BJ (cell line): Measurements from ENCODE around the gene GNG14. TPM values are rescaled to one million over a fixed set of nuclear protein-coding genes. Genes with fewer than 3 reads are reported as not detected.
A peak's percentile ranks its signal among the peaks of the same experiment; 100 is the strongest.

Experiments
- CTCF ChIA-PET: fragments of 350-600 bp; formaldehyde crosslinking; extraction: SDS; loops from one replicate; lab custom pipeline; 2021; ENCODE audit warnings: antibody characterized with exemption, inconsistent platforms; lab: Yijun Ruan, JAX
- POLR2A ChIA-PET: fragments of 300-600 bp; sonication (Branson Sonifier 250); formaldehyde crosslinking; extraction: SDS; loops from one replicate; lab custom pipeline; 2021; ENCODE audit warnings: antibody characterized with exemption; lab: Charles Lee
- DNase-seq: peaks from one replicate; pipeline ENCODE4 v3.0.0-alpha.2; 2011; ENCODE audit warnings: low read depth
- H3K27me3 ChIP-seq: 2 replicates; pipeline ENCODE4 v1.6.0; 2011; ENCODE audit warnings: low read length; ENCODE audit not compliant: control insufficient read depth, insufficient read depth
- H3K36me3 ChIP-seq: 2 replicates; pipeline ENCODE4 v1.5.1; 2011; ENCODE audit warnings: low read length; ENCODE audit not compliant: control insufficient read depth, insufficient read depth
- H3K4me3 ChIP-seq: 2 replicates; pipeline ENCODE4 v1.5.1; 2011; ENCODE audit warnings: low read depth, mild to moderate bottlenecking, control low read depth, low read length
- polyA plus RNA-seq: library from polyadenylated mRNA; depleted of rRNA; stranded (reverse); fragments of >200 nt; gene quantifications from 2 replicates; pipeline ENCODE4 v1.2.3, GENCODE V29; 2011; rRNA removed
- small RNA-seq: library from RNA; depleted of rRNA; stranded (forward); fragments of <200 nt; gene quantifications from one replicate; pipeline ENCODE3, GENCODE V24; 2012; ENCODE audit warnings: low replicate concordance, low read depth; ENCODE audit not compliant: insufficient read length
- TF ChIP-seq, protein P1 (sequence below): IDR thresholded peaks from 2 replicates; pipeline ENCODE4 v1.5.1; 2011; ENCODE audit warnings: low read depth, mild to moderate bottlenecking, control low read depth, inconsistent platforms, low read length, moderate library complexity; ENCODE audit not compliant: insufficient read depth

The GNG14 gene
- polyA plus RNA-seq, 1 experiment = not detected

DNA sequence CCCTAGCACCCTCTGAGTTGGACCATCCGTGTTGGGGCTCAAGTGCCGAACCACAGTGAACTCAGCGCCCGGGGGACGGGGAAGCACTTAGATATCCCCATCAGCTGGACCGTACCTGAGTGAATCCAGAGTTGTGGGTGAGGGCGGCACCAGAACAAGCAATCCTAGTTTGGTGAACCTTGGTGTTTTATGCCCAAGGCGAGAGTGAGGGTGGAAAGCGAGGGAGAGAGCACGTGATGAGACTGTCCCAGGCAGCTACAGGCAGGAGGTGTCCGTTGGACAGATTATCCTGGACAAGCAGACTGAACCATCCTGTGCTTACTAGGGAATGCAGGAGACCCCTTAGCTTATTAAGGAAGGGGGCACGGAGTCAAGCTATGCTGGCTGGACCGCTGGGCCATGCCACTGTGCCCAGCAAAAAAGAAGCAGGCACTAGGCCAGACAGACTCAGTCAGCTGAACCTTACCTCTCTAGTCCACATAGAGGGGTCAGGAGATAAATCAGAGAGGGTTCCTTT is 50.1 kb downstream of the GNG14 start:
- CTCF ChIA-PET = interaction anchor here (1.2 to 4.5 kb wide), 4 partner anchors 20 to 110 kb away, joined by 3 to 27 read pairs (median 8); no protein-coding TSS in a partner anchor

More for the DNA sequence above, 50.1 kb downstream of the GNG14 start:
- H3K27me3 ChIP-seq = no peaks in the 10 kb centered on the region
- peaks cover 4% of the 10 kb centered on the region for H3K36me3 ChIP-seq
- H3K4me3 ChIP-seq = peak overlapping the region; percentile 87
- POLR2A ChIA-PET = no interaction called here
- TF ChIP-seq, protein P1, sequence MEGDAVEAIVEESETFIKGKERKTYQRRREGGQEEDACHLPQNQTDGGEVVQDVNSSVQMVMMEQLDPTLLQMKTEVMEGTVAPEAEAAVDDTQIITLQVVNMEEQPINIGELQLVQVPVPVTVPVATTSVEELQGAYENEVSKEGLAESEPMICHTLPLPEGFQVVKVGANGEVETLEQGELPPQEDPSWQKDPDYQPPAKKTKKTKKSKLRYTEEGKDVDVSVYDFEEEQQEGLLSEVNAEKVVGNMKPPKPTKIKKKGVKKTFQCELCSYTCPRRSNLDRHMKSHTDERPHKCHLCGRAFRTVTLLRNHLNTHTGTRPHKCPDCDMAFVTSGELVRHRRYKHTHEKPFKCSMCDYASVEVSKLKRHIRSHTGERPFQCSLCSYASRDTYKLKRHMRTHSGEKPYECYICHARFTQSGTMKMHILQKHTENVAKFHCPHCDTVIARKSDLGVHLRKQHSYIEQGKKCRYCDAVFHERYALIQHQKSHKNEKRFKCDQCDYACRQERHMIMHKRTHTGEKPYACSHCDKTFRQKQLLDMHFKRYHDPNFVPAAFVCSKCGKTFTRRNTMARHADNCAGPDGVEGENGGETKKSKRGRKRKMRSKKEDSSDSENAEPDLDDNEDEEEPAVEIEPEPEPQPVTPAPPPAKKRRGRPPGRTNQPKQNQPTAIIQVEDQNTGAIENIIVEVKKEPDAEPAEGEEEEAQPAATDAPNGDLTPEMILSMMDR = no peak
- DNase-seq = no peak

Small RNA genes within 50 kb of the gene (small RNA-seq; reads per million reads assigned to genes)
- gene SNORD41 = not detected

Other genes starting within 250 kb of the GNG14 start
- gene ZNF443, start 247.0 kb upstream of the GNG14 start, polyA plus RNA-seq = 0.56 and 1.5 TPM in 2 replicates
- gene ZNF709, start 203.2 kb upstream of the GNG14 start, polyA plus RNA-seq = 0.59 and 1.1 TPM in 2 replicates
- gene ZNF564, start 136.5 kb upstream of the GNG14 start, polyA plus RNA-seq = 1.4 and 2.9 TPM in 2 replicates
- 1.6 and 3.7 TPM in 2 replicates for gene ZNF490, start 77.2 kb upstream of the GNG14 start, polyA plus RNA-seq
- gene ZNF791, start 77.1 kb upstream of the GNG14 start, polyA plus RNA-seq = 7.7 and 10.5 TPM in 2 replicates
- 31.7 and 66.9 TPM in 2 replicates for gene MAN2B1, start 21.3 kb upstream of the GNG14 start, polyA plus RNA-seq
- 6.1 and 9.3 TPM in 2 replicates for gene WDR83, start 21.2 kb upstream of the GNG14 start, polyA plus RNA-seq
- 64.7 and 92.2 TPM in 2 replicates for gene DHPS, start 6.1 kb upstream of the GNG14 start, polyA plus RNA-seq
- 7.7 and 13.6 TPM in 2 replicates for gene FBXW9, start 8.6 kb downstream of the GNG14 start, polyA plus RNA-seq
- gene TNPO2, start 35.9 kb downstream of the GNG14 start, polyA plus RNA-seq = 49.6 and 77.3 TPM in 2 replicates
- 161 and 181 TPM in 2 replicates for gene TRIR, start 46.7 kb downstream of the GNG14 start, polyA plus RNA-seq
- 163 and 250 TPM in 2 replicates for gene GET3, start 49.5 kb downstream of the GNG14 start, polyA plus RNA-seq
- not detected in 2 replicates for gene BEST2, start 63.8 kb downstream of the GNG14 start, polyA plus RNA-seq
- gene HOOK2, start 87.6 kb downstream of the GNG14 start, polyA plus RNA-seq = 6.3 and 10.4 TPM in 2 replicates
- 36.8 and 49.4 TPM in 2 replicates for gene JUNB, start 103.5 kb downstream of the GNG14 start, polyA plus RNA-seq
- 165 and 267 TPM in 2 replicates for gene PRDX2, start 113.8 kb downstream of the GNG14 start, polyA plus RNA-seq
- gene THSD8, start 114.1 kb downstream of the GNG14 start, polyA plus RNA-seq = 0.75 and 2.6 TPM in 2 replicates
- gene RNASEH2A, start 118.6 kb downstream of the GNG14 start, polyA plus RNA-seq = 19.9 and 30.3 TPM in 2 replicates
- 0.31 TPM in 1 of 2 replicates, not detected in the other for gene RTBDN, start 146.6 kb downstream of the GNG14 start, polyA plus RNA-seq
- gene MAST1, start 150.5 kb downstream of the GNG14 start, polyA plus RNA-seq = 0.25 TPM in 1 of 2 replicates, not detected in the other
- 39.1 and 68.8 TPM in 2 replicates for gene DNASE2, start 193.5 kb downstream of the GNG14 start, polyA plus RNA-seq
- gene KLF1, start 199.2 kb downstream of the GNG14 start, polyA plus RNA-seq = not detected in 2 replicates
- gene GCDH, start 203.2 kb downstream of the GNG14 start, polyA plus RNA-seq = 11.5 and 20.9 TPM in 2 replicates
- gene SYCE2, start 231.3 kb downstream of the GNG14 start, polyA plus RNA-seq = 0.29 and 0.43 TPM in 2 replicates
- 15.5 and 33.6 TPM in 2 replicates for gene FARSA, start 245.7 kb downstream of the GNG14 start, polyA plus RNA-seq